Stimulated activated CD8-positive, alpha-beta memory T cell treated with anti-CD3 and anti-CD28 coated beads, Interleukin-12 subunit alpha, Interleukin-12 subunit beta, amount 100 ng/mL, for 1 hour (primary cell): ENCODE data around the gene ABCG1.

ENCODE experiments used
- DNase-seq: peaks from one replicate; pipeline ENCODE4 v3.0.0-alpha.2; 2020; ENCODE audit warnings: low read depth

Gene ABCG1

GRCh38 chr21:42233067-42233961, 14.4 kb downstream of the ABCG1 start:
- peak; percentile 41 for DNase-seq

DNA sequence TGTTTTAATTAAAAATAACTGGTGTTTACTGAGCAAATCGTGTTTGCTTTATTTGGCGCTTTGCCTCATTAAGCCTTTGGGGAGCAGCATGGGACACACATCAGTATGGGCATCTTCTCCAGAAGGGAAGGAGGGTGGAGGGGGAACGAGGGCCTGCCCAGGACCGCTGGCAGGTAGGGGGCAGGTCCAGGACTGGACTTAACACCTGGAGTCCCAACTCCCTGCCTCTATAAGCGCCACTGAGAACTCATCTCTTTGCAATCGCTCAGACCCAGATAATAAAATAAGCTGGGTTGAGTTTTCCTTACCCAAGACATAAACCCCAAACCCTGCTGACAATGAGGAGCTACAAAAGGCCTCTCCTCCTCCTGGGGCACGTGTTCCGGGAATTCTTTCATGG, 15.1 kb downstream of the ABCG1 start:
- DNase-seq, result no peak

GRCh38 chr21:42234464-42235241, 15.7 kb downstream of the ABCG1 start:
- peak; percentile 63 for DNase-seq

GRCh38 chr21:42235593-42235992, 16.7 kb downstream of the ABCG1 start:
- DNase-seq, result no peak

DNA sequence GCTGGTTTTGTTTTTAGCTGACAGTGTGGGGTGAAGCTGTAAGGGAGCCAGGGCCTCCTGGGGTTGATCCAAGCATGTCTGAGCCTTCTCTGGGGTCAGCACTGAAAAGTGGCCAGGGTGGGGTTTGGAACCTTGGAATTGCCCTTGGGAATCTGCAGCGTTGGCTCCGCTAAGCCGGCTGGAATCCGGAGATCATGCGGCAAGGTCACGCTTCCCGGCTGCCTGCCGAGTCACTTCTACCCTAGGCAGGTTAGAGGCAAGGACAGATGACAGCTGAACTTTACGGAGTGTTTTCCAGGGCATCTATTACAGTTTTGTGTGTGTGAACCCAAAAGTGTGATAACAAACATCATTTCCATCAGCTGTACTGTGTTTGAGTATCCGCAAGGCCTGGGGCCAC, 17.1 kb downstream of the ABCG1 start:
- no peak for DNase-seq

- no peak for DNase-seq
These were observed 17.8 kb downstream of the ABCG1 start for GRCh38 chr21:42236693-42237092.

GRCh38 chr21:42237161-42237560, 18.2 kb downstream of the ABCG1 start:
- DNase-seq, result no peak

- no peak for DNase-seq
These were observed 18.6 kb downstream of the ABCG1 start for GRCh38 chr21:42237577-42237976.

DNA sequence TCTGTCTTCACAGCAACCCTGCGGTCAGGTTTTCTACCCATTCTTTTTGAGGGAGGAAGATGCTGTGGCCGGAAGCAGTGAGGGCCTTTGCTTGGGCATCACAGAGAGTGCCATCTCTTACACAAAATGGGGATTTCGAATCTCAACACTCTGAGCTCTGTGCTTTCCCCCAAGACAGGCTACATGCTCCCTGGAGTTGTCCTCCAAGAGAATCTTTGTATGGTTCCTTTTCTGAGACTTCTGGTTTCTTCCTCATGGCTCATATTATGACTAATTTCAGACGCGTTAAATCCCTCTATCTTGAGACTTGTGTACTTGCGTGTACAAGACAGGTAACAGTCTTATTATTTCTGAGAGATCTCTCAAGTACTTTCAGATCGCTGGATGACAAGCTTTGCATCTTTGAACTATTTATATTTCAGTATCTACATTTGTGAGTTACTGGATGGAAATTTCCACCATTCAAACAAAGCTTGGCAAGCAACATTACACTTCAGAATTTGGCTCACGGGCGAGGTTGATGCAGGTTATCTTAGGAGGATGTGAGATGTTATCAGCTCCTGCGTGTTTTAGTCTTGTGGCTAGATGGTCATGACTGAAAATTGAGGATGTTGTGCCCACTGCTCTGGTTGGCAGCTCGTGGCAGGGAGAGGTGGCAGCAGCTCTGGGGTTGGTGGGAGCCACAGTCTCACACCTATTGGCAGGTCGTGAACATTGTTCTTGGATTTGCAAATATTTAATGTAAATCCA, 19.4 kb downstream of the ABCG1 start:
- DNase-seq, result no peak

- DNase-seq, result no peak
These were observed 20.6 kb downstream of the ABCG1 start for GRCh38 chr21:42239556-42239955.

DNA sequence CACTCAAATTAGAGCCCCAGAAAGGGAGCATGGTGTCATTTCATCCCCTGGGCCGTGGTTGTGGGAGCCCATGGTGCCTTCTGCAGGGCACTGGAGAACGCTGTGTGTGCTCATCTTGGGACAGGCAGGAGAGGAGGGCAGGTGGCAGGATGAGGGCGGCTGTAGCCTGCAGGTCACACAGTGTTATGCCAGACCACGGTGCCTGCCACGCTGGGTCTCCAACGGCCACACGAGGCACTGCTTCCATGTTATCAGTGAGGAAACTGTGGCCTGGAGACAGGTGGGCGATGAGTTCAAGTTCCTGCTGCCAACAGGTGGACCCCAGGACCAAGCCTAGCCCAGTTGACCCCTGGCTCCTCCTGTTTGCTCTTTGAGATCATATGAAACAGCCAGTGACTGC, 21.0 kb downstream of the ABCG1 start:
- DNase-seq, result no peak

DNA sequence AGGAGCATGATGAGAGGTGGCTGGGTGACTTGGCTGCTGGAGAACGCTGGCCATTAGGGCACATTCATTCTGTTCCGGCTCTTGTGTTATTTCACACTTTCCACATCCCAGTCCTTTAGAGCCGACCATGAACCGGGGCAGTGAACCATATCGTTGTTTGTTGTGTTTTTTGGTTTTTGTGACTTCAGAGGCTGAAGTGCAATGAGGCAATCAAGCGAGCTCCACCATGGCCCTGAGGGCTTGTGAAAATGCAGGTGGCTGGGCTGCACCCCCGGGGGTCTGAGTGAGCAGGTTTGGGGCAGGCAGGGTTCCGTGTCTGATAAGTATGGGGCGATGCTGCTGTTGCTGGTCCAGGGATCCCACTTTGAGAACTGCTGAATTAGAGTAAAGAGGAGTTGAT, 23.7 kb downstream of the ABCG1 start:
- no peak for DNase-seq

- no peak for DNase-seq
These were observed 24.1 kb downstream of the ABCG1 start for GRCh38 chr21:42243026-42243425.

DNA sequence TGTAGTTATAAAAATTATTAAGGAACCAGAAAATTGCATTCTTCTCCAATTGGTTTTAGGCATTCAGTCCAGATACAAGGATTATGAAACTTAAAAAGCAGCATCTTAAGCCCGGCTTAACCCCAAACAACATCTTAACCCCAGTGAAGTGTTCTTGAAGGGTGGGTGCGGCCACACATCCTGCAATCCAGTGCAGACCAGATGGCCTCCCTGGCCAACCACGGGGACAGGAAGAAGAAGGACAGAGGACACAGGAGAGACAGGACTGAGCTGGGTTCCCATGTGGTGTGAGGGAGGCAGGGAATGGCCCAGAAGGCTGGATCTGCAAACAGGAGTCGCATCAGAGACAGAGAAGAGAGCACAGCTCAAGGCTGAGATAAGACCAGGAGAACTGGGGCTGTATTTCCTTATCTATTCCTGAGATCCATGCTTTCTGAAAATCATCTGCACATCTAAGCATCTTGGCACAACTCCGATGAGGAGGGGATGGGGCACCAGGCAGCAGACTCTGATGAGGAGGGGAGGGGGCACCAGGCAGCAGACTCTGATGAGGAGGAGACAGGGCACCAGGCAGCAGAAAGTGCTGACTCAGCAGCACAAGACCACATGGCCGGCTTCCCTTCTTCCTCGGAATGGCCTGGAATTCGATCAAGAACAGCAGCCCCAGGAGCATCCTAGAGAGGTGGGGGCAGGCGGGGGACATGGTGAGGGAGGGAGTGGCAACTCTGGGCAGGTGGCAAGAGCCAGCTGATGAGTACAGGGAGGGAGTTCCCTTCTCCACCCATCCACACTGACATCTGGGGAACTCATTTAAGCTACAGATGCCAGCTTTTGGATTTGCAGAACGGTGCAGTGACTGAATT, 26.6 kb downstream of the ABCG1 start:
- no peak for DNase-seq

DNA sequence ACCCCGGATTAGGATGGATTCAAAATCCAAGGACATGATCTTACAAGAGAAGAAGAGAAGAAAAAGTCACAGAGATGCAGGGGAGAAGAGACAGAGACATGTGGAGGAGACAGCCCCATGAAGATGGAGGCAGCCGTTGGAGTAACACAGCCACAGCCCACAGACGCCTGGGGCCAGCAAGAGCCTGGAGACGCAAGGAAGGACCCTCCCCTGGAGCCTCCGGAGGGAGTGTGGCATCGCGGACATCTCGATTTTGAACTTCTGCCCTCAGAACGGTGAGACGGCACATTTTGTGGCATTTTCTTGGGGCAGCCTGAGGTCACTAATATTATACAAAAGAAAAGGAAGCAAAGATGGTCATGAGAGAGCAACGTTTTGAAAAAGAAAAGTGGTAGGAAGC, 28.8 kb downstream of the ABCG1 start:
- no peak for DNase-seq

GRCh38 chr21:42248241-42248640, 29.3 kb downstream of the ABCG1 start:
- DNase-seq, result no peak

- DNase-seq, result no peak
These were observed 30.1 kb downstream of the ABCG1 start for GRCh38 chr21:42248783-42249597.

DNA sequence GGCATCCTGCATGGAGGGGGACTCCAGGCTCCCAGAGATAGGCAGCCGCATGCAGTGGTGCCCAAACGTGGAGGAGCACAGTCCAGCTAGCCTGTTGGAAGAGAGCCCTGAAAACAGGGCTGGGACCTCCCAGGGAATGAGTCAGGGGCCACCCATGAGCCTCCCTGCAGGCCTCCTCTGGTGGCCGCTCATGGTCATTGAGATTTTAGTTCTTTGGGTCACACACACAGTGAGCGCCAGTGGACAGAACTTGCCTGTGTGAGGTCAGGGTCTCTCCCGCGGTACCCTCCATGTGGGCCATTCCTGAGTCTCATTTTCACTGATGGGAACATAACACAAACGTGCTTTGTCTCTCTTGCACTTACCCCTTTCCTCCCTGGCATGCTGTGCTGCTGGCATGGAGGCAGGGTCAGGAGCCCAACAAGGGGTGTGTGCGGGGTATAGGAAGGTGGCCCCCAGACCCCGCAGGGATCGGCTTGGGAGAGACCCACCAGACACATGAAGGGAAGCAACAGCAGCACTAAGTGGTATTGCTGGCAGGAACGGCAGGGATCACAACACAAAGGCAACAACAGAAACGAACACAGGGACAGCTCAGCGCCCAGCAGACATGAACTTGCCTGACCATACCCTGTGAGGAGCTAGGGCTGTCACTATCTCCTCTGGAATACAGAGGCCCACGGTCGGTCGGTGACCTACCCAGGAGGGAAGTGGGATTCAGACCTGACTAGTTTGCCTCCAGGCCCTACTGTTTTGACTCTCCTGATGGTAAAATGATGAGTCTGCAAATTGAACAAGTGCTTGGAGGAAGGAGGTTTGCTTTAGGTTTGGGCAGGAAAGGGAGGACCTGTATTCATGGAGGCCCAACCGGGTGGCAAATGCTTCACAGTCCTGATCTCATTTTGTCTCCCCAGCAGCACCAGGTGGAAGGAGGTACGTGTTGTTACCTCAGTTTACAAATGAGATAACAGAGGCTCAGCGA, 31.8 kb downstream of the ABCG1 start:
- no peak for DNase-seq

DNA sequence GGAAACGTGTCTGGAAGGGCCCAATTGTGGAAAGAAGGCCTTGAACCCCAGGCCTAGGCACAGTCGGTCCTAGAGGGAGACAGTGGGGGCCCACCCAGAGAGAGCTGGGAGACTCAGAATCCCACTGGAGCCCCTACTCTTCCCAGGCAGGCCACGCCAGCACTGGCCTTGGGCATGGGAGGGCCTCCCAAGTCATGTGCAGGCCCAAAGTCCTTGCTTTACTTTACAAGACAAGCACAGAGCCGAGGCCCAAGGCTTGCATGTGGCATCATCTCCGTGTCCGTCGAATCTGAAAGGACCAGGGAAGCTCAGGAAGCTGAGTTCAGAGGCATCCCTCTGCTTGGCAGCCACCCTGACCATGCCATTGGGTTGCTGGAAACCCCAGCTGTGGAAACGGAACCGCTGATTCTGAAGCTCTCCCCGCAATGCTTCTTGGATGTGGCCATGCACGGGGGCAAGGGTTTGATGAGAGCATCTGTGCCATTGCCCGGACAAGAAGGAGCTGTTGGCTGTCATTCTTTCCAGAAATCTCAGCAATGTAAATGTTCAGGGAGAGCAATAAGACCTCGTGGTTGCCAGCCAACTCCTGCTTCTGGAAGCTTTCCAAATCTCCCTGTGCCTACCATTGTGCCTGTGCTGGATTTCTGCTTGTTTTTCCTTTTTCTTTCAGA, 32.8 kb downstream of the ABCG1 start:
- DNase-seq, result no peak
